ENCODE measurements around the gene TMC7.

DNA sequence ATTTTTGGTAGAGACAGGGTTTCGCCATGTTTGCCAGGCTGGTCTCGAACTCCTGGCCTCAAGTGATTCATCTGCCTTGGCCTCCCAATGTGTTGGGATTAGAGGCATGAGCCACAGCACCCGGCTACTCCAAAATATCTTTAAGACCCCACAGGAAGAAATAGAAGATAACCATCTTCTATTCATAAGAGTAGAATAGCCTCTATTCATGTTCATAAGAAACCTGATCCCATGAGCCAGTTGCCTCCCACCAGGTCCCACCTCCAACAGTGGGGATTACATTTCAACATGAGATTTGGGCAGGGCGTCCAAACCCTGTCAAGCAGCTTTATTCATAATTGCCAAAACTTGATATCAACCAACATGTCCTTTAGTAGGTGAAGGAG, 13.9 kb upstream of the TMC7 start:
- TF ChIP-seq, protein P1, sequence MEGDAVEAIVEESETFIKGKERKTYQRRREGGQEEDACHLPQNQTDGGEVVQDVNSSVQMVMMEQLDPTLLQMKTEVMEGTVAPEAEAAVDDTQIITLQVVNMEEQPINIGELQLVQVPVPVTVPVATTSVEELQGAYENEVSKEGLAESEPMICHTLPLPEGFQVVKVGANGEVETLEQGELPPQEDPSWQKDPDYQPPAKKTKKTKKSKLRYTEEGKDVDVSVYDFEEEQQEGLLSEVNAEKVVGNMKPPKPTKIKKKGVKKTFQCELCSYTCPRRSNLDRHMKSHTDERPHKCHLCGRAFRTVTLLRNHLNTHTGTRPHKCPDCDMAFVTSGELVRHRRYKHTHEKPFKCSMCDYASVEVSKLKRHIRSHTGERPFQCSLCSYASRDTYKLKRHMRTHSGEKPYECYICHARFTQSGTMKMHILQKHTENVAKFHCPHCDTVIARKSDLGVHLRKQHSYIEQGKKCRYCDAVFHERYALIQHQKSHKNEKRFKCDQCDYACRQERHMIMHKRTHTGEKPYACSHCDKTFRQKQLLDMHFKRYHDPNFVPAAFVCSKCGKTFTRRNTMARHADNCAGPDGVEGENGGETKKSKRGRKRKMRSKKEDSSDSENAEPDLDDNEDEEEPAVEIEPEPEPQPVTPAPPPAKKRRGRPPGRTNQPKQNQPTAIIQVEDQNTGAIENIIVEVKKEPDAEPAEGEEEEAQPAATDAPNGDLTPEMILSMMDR (IDR thresholded peaks at IDR 0.05; ENCODE audit: insufficient read depth, low read length, poor library complexity, severe bottlenecking) = no peak
- TF ChIP-seq EZH2phosphoT487 (conservative IDR thresholded peaks at IDR 0.05; ENCODE audit: low read length) = no peak

All from SU-DHL-6 (cell line).